GM18505 (cell line): ENCODE data around the gene PKDCC.

Experiments
- ATAC-seq: cut with Tn5 transposase; IDR thresholded peaks from one replicate; pipeline ENCODE4 v1.9.1; 2021; ENCODE audit not compliant: unreplicated experiment
- POLR2A ChIP-seq: IDR thresholded peaks from 4 replicates; pipeline ENCODE4 v1.6.1; 2011; ENCODE audit warnings: borderline replicate concordance; ENCODE audit not compliant: insufficient read depth, insufficient read length; ENCODE audit errors: extremely low read depth

PKDCC gene

GRCh38 chr2:42101206-42102023, 53.6 kb downstream of the PKDCC start:
- peak; percentile 14 for TF ChIP-seq POLR2A
- no peak for ATAC-seq

GRCh38 chr2:42102024-42102590, 54.3 kb downstream of the PKDCC start:
- ATAC-seq = peak; percentile 51
- TF ChIP-seq POLR2A = peak; percentile 58

GRCh38 chr2:42102591-42103450, 55.0 kb downstream of the PKDCC start:
- TF ChIP-seq POLR2A = no peak

GRCh38 chr2:42103829-42104228, 56.0 kb downstream of the PKDCC start:
- no peak for TF ChIP-seq POLR2A
- ATAC-seq = no peak

More at GRCh38 chr2:42102591-42103450, 55.0 kb downstream of the PKDCC start:
- peak; percentile 5 for ATAC-seq

- ATAC-seq = no peak
- no peak for TF ChIP-seq POLR2A
Observed at GRCh38 chr2:42104621-42105020, 56.8 kb downstream of the PKDCC start.

GRCh38 chr2:42105330-42106256, 57.8 kb downstream of the PKDCC start:
- peak; percentile 39 for ATAC-seq
- no peak for TF ChIP-seq POLR2A

DNA sequence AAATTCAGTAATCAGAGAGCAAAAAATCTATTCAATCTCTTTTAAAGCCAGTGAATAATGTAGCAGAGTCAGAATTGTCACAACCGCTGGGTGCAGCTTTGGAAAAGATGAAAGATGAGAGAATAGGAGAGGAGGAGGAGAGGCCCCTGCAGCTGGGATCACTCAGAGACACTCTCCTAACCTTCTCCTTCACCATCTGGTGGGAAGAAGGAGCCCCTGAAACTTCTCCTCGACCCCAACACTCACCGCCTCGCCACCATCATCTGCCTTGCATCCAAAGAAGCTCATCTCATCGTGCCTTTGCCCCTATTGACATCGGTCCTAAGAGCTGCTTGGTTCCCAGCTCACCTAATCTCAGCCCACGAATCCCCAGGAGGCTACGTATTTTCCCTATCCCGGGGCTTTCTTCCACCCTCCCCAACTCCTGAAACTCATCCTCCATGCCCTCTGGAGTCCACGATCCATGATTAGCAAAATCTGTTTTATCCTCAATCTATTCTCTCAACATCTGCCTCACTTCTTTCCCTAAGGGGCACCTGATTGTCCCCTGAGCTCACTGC, 58.5 kb downstream of the PKDCC start:
- no peak for TF ChIP-seq POLR2A

DNA sequence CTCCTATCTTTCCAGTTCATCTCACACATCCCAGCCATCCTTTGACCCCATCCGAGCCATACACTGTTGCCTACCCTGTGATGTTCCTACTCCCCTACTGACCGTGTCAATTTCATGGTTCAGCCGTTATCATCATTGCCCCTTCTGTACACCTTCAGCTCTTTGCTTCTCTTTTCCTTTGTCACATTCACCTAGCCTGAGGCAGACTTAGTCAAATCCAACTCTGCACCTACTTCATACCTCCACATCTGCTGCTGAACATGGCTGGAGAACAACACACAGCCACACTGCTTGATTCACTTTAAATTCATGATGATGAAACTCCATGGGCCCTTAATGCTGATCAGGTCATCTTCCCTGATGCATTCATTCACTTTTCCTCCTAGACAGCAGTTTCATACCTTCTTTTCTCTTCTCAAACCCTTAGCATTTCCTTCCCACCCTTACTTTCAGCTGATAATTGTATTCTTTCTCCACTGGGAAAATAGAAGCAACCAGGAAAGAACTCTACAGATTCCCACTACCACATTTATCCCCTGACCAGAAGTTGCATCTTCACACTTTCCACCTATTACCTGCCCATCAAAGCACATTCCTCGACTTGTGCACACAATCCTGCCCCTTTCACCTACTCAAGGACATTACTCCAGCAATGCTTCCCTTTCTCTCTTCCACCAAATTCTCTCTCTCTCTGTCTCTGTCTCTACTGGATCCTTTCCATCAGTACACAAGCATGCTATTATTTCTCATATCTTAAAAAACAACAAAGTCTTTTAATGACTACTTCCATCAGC, 59.6 kb downstream of the PKDCC start:
- TF ChIP-seq POLR2A = no peak
- no peak for ATAC-seq

More for the DNA sequence above, 58.5 kb downstream of the PKDCC start:
- ATAC-seq = no peak
